Skeletal muscle satellite cell (primary cell): ENCODE measurements around the gene CCDC167.

Experiments
- H3K27me3 ChIP-seq: 2 replicates; pipeline ENCODE4 v1.7.0; 2013; ENCODE audit warnings: low read length; ENCODE audit not compliant: control insufficient read depth, insufficient read depth
- H3K36me3 ChIP-seq: 2 replicates; pipeline ENCODE4 v1.7.0; 2013; ENCODE audit warnings: mild to moderate bottlenecking, control low read depth, low read length; ENCODE audit not compliant: insufficient read depth
- H3K4me1 ChIP-seq: 2 replicates; pipeline ENCODE4 v1.7.0; 2013; ENCODE audit warnings: low read length; ENCODE audit not compliant: control insufficient read depth, insufficient read depth
- H3K4me2 ChIP-seq: 2 replicates; pipeline ENCODE4 v1.7.0; 2013; ENCODE audit warnings: mild to moderate bottlenecking, low read length
- H3K4me3 ChIP-seq: 2 replicates; pipeline ENCODE4 v1.7.0; 2013; ENCODE audit warnings: low read length
- H3K9ac ChIP-seq: 2 replicates; pipeline ENCODE4 v1.7.0; 2013; ENCODE audit warnings: mild to moderate bottlenecking, low read depth, low read length, moderate library complexity
- H3K9me3 ChIP-seq: replicated peaks from 2 replicates; pipeline ENCODE4 v1.7.0; 2013; ENCODE audit warnings: mild to moderate bottlenecking, control low read depth, low read length

Gene CCDC167

DNA sequence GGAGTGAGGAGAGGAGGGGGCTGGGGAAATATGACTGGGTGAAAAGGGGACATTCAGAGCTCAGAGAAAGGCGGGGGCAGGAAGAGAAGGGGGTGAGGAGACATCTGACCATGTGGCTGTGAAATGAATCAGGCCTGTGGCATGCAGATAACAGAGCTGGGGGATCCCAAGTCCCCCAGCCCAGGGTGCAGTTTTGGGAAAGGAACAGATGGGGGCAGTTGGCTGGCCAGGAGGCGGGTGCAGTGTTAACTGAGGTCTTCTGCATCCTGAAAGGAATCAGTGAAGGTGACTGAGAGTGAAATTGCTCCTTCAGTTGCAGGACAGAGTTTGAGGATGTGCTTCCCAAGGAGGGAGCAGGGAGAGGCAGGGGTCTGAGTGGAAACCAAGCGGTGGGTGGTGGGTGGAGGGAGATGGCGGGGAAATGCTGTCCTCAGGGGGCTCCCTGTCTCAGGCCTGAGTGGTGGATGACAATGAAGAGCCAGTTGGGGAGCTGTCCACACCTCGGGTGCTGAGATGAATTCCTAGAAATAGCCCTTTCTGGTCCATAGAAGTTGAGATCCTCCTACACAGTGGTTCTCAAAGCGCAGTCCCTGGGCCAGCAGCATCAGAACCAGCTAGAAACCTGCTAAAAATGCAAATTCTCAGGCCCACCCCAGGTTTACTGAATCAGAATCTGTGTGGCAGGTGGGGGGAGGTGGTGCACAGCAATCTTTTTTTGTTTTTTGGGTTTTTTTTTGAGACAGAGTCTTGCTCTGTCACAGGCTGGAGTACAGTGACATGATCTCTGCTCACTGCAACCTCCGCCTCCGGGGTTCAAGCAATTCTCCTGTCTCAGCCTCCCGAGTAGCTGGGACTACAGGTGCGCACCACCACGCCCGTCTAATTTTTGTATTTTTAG, 26.0 kb upstream of the CCDC167 start:
- H3K4me1 ChIP-seq: peaks cover 13% of the 10 kb centered on the region
- no peak overlapping the region for H3K9ac ChIP-seq
- H3K4me2 ChIP-seq: no peak overlapping the region
- no peaks in the 10 kb centered on the region for H3K9me3 ChIP-seq
- no peak overlapping the region for H3K4me3 ChIP-seq
- H3K27me3 ChIP-seq: peaks cover 42% of the 10 kb centered on the region
- H3K36me3 ChIP-seq: no peaks in the 10 kb centered on the region

DNA sequence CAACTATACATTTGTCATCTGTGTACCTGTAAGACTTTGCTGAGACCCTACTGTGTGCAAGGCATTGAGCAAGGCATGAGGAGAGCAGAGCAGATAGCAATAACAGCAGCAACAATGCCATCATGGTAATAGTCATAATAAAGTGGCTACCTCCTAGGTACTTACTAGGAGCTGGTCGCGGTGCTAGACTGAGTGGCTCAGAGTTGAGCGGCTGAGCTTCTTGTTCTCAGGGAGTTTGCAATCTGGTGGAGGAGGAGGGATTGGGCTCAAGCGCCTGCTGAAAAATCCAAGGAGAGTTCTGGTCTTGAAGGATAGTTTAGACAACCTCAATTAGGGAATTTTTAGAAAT, 25.3 kb upstream of the CCDC167 start:
- Histone ChIP-seq H3K9ac (no peak overlapping the region), H3K27me3 (peaks cover 37% of the 10 kb centered on the region), H3K4me2 (peak overlapping the region; percentile 46), H3K36me3 (no peaks in the 10 kb centered on the region), H3K4me3 (no peak overlapping the region), H3K9me3 (no peaks in the 10 kb centered on the region), H3K4me1 (peaks cover 11% of the 10 kb centered on the region)

DNA sequence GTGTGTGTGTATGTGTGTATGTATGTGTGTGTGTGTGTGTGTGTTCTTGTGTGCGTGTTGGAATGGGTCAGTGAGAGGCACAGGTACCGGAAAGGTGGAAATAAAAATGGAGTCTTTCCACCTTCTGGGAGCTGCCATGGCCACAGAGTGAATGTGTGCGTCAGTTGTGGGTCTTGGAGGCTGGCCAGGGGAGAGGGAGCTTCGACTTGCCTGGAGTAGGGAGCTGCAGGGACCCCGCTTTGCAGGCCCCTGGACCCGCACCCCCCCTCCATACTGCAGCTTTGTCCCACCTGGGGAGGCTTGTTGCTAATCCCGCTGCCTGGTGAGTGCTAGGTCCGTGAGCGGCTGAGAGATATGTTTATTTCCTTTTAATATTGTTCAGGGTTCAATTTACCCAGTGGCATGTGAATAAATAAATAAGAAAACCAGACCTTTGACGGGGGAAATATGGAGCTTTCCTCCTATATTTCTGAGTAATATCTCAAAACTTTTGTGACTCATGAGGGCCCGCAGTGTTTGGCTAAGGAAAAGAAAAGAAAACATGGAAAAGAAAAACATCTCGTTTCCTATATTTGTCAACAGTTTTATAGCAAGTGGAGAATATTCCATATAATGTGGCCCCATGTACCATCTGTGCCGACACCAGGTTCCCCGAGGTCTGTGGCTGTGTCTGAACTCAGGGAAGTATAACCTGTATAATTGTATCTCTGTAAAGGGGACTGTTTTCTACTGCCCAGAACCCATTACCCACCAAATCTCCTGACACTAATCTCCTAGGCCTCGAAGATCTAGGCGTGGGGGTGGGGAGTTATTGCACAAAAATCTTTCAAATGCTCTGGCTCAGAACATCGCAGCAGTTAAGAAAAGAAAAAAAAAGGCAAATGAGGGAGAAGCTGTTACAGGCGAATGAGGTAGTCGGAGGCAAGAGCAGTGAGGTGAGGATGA, 24.6 kb upstream of the CCDC167 start:
- Histone ChIP-seq H3K4me3 (no peak overlapping the region), H3K27me3 (peaks cover 38% of the 10 kb centered on the region), H3K36me3 (no peaks in the 10 kb centered on the region), H3K4me2 (peak overlapping the region; percentile 48), H3K9me3 (no peaks in the 10 kb centered on the region), H3K4me1 (peaks cover 11% of the 10 kb centered on the region), H3K9ac (no peak overlapping the region)

DNA sequence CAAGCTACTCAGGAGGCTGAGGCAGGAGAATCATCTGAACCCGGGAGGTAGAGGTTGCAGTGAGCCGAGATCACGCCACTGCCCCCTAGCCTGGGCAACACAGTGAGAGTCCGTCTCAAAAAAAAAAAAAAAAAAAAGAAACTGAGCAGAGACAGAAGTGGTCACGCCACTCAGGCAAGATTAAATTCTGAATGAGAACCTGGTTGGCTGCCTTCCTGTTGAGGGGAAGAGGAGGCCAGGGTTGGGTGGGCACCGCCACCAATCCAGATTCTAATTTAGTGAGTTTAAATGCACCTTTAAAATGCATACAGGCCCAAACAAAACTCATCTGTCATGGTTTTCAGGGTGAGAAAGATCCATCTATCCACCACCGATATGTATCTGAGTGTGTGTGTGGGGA, 23.7 kb upstream of the CCDC167 start:
- peaks cover 11% of the 10 kb centered on the region for H3K4me1 ChIP-seq
- no peak overlapping the region for H3K4me2 ChIP-seq
- no peak overlapping the region for H3K9ac ChIP-seq
- no peak overlapping the region for H3K4me3 ChIP-seq
- H3K27me3 ChIP-seq: peaks cover 38% of the 10 kb centered on the region
- H3K9me3 ChIP-seq: no peaks in the 10 kb centered on the region
- H3K36me3 ChIP-seq: no peaks in the 10 kb centered on the region

DNA sequence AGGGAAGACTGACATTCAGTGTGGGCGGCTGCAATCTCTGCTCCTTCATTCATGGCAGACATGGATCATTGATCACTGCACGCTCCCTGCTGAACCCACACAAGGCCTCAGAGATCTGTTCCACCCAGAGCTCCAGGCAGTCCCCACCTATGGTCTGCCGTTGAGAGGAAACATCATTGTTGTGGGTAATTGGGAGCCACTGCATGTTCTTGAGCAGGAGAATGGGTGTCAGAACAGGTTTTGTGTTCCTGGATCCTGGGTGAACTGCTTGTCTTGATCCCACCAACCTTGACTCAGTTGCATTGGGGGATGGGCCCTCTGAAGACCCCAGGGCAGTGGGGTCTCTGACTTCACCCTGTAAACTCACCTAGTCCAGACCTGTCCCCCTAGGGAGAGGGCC, 23.1 kb upstream of the CCDC167 start:
- Histone ChIP-seq H3K36me3 (no peaks in the 10 kb centered on the region), H3K9me3 (no peaks in the 10 kb centered on the region), H3K4me3 (no peak overlapping the region), H3K4me2 (no peak overlapping the region), H3K9ac (no peak overlapping the region), H3K4me1 (peaks cover 11% of the 10 kb centered on the region), H3K27me3 (peaks cover 41% of the 10 kb centered on the region)

DNA sequence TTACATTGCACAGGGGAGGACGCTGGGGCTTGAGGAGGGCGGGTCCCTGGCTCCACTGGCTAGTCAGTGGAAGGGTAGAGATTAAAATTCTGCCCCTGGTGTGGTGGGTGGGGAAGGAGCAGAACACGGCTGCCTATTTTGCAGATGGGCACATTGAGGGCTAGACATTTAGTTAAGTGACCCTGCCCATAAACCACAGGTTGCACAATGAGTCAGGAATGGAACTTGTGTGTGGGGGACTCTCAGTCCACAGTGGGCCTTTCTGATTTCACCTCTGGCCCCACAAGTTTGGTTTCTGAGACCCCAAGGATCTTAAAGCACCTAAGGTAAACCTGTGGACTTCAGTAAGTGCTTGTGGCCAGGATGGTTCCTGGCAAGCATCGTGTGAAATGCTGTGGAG, 22.0 kb upstream of the CCDC167 start:
- no peaks in the 10 kb centered on the region for H3K36me3 ChIP-seq
- H3K9me3 ChIP-seq: no peaks in the 10 kb centered on the region
- H3K4me1 ChIP-seq: peaks cover 11% of the 10 kb centered on the region
- no peak overlapping the region for H3K4me3 ChIP-seq
- peaks cover 47% of the 10 kb centered on the region for H3K27me3 ChIP-seq
- H3K9ac ChIP-seq: no peak overlapping the region
- no peak overlapping the region for H3K4me2 ChIP-seq

DNA sequence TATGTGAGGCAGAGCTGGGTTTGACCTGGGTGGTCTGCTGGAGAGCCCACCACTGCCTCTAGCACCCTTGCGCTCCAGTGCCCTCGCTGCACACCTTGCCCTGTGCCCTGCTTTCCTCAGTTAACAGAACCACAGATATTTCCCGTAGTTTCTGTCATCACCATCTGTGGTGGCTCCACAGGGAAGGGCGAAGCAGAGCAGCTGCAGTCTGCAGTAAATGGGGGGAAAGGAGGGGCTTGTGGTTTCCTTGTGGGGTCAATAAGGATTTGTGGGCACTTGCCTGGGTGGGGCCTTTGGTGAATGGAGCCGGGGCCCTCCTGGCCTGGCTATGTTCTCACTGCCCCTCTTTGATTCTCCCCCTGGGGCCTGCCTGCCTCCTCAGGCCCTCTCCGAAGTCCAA, 21.2 kb upstream of the CCDC167 start:
- Histone ChIP-seq H3K9me3 (no peaks in the 10 kb centered on the region), H3K36me3 (no peaks in the 10 kb centered on the region), H3K4me2 (no peak overlapping the region), H3K27me3 (peaks cover 54% of the 10 kb centered on the region), H3K4me3 (no peak overlapping the region), H3K4me1 (peaks cover 11% of the 10 kb centered on the region), H3K9ac (no peak overlapping the region)

DNA sequence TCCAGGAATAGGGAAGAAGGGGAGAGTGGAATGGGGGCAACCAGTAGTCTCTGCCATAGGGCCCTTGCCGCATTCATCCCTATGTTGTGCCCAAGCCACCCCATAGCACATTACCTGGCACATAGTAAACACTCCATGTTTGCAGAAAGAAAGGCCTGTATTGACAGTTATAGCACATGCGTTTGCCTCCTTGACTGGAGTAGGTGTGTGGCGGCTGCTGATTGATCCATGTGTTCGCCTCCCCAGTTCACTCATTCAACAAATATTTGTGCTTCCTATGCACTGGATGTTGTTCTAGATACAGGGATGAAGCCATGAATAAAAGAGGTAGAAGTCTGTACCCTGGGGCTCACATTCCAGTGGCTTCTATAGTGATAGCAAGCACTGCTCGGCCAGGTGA, 19.8 kb upstream of the CCDC167 start:
- no peaks in the 10 kb centered on the region for H3K36me3 ChIP-seq
- peaks cover 63% of the 10 kb centered on the region for H3K27me3 ChIP-seq
- no peak overlapping the region for H3K4me3 ChIP-seq
- H3K9ac ChIP-seq: no peak overlapping the region
- H3K4me2 ChIP-seq: no peak overlapping the region
- H3K9me3 ChIP-seq: no peaks in the 10 kb centered on the region
- H3K4me1 ChIP-seq: peaks cover 9% of the 10 kb centered on the region

DNA sequence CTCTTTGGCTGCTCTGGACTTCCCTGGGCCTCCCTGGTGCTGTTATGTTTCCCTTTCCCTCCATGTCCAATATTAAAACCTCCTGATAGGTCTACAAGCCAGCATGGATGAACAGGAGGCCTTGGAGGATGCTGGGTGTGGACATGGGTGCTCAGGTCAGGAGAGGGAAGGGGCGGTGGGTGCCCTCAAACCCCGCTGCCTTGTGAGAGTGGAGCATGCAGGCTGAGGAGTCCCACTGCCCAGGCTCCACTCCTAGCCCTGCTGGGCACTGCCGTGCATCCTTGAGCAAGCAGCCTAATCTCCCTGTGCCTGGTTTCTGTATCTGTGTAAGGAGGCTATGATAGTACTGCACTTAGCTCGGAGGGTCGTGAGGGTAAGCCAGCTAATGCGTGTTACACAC, 18.4 kb upstream of the CCDC167 start:
- H3K36me3 ChIP-seq: no peaks in the 10 kb centered on the region
- H3K4me2 ChIP-seq: no peak overlapping the region
- no peak overlapping the region for H3K9ac ChIP-seq
- H3K4me1 ChIP-seq: peaks cover 7% of the 10 kb centered on the region
- no peak overlapping the region for H3K4me3 ChIP-seq
- H3K27me3 ChIP-seq: peaks cover 76% of the 10 kb centered on the region
- H3K9me3 ChIP-seq: no peaks in the 10 kb centered on the region

DNA sequence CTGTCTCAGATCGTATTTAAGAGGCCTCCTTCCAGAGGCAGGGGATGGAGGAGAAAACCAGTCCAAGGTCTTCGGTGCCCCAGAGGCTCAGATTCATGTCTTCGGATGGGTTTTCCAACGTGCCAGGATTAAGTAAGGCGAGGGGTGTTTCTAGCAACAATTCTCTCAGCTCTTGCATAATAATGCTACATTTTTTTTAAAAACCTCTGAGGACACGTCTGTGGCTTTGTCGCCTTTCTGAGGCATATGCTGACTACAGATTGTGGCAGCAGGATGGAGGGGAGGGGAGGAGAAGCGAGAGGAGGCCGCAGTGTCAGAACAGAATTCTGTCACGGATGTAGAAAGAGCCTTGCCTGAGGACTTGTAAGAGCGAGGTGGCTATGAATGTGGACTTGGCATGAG, 17.7 kb upstream of the CCDC167 start:
- Histone ChIP-seq H3K36me3 (no peaks in the 10 kb centered on the region), H3K4me3 (no peak overlapping the region), H3K9me3 (no peaks in the 10 kb centered on the region), H3K27me3 (peaks cover 81% of the 10 kb centered on the region), H3K9ac (no peak overlapping the region), H3K4me1 (peaks cover 7% of the 10 kb centered on the region), H3K4me2 (no peak overlapping the region)

DNA sequence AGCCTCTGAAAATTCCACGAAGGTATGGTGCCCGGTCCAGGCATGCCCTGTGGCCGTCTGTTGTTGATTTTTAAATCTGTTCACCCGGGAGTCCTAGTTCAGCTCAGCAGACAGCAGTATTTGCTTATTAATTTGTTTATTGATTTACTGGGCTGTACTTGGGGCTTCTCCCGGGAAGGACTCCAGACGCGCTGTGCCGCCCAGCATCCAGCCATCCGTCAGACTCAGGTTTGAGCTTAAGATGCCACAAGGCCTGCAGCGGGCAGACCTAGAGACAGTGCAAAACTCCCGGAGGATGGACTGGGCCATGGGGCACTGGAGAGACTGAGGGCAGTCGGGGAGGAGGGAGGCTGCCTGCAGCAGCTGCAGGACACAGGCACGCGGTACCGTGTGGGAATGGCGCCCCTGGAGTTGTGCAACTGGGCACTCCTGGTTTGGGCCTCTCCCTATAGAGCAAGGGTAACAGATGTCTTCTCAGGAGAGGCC, 17.3 kb upstream of the CCDC167 start:
- Histone ChIP-seq H3K27me3 (peaks cover 83% of the 10 kb centered on the region), H3K4me3 (no peak overlapping the region), H3K9me3 (no peaks in the 10 kb centered on the region), H3K4me2 (no peak overlapping the region), H3K4me1 (peaks cover 7% of the 10 kb centered on the region), H3K9ac (no peak overlapping the region), H3K36me3 (no peaks in the 10 kb centered on the region)
